Endometrial microvascular endothelial cells (primary cell): ENCODE data around the gene KIAA0825. TPM values are rescaled to one million over a fixed set of nuclear protein-coding genes. Genes with fewer than 3 reads are reported as not detected.
"Not testable (repeated sequence)": the region's sequence is repeated elsewhere in the genome, so short reads cannot be mapped to it uniquely, and the experiment has no call there.

ENCODE experiments used
- in situ Hi-C: cut with HindIII; loops from 2 replicates; pipeline ENCODE4 v1.10.0; 2017; ENCODE audit warnings: low sequenced_read_pairs, low pct_unique_long_range_greater_than_20kb; ENCODE audit errors: inconsistent ontology term
- total RNA-seq: library from RNA; depleted of rRNA; stranded (reverse); fragments of >200 nt; gene quantifications from one replicate; pipeline ENCODE4 v1.2.3, GENCODE V29; 2015; ENCODE audit errors: inconsistent ontology term

Gene KIAA0825
- total RNA-seq, 1 donor from 2014 or later = 0.46 TPM

DNA sequence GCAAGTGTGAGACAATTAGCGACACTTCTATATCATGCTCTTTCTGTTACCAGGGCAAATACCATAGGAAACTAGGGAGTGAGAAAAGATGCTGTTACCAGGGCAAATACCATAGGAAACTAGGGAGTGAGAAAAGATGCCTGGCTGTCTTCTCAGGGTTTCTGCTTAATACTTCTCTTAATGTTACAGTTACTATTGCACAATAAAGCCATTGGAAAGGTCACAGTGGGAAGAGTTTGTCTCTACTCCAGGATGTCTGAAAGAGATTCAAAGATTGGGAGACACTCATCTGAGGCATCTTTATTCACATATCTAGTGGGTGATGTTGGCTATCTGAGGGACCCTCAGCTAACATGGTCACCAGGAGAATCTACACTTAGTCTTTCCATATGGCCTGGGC lies 445.3 kb downstream of the KIAA0825 start:
- in situ Hi-C loops = no loop called here

DNA sequence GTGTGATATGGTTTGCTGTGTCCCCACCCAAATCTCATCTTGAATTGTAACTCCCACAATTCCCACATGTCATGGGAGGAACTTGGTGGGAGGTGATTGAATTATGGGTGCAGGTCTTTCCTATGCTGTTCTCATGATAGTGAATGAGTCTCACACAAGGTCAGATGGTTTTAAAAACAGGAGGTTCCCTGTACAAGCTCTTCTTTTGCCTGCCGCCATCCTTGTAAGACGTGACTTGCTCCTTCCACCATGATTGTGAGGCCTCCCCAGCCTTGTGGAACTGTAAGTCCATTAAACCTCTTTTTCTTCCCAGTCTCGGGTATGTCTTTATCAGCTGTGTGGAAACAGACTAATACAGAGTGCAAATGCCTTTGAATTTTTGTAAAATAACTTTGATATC lies 447.3 kb downstream of the KIAA0825 start:
- in situ Hi-C loops = not testable (repeated sequence)

DNA sequence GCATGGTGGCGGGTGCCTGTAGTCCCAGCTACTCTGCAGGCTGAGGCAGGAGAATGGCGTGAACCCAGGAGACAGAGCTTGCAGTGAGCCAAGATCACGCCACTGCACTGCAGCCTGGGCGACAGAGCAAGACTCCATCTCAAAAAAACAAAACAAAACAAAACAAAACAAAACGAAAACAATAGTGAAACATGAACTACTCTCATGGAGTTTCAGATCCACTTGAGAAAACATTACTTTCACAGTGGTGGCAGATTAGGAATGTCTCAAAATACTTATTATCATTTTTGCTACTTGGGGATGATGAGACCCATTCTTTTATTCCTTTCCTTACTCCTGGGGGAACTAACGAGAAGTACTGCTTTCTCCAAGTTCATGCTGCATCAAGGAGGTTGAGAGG lies 448.2 kb downstream of the KIAA0825 start:
- in situ Hi-C loops = not testable (repeated sequence)

DNA sequence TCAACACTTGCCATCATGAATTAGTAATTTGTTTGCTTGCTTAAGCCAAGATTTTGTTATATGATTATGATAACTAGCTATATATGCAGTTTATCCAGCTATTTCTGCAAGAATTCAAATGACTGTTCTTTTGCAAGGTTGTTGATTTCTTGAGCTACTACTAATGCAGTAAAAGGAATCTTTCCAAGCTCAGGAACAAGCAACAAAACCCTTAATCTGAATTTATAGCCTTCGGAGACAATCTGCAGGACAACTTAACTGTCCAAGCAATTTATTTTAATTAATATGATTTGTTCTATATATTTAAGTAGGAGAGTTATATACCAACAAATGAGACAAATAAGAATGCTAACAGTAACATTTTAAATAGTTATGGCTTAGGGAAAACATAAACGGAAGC lies 450.3 kb downstream of the KIAA0825 start:
- in situ Hi-C loops = no loop called here

DNA sequence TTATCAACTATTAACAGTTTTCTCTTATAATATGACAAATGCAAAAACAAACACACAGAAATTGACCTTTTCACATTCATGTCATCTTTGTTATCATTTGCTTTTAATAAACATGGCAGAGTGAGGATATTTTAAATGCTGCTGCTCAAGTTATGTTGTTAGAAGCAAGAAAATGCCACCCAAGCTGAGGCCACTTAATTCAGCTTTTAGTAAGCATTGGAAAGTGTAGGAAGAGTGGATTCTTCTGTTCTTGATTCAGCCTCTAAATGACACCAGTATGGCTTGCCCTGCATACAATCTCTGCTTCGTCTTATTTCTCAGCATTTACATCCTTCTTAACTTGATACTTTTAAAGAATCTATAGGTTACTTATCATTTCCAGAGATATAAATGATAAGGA lies 456.6 kb downstream of the KIAA0825 start:
- in situ Hi-C loops = no loop called here

DNA sequence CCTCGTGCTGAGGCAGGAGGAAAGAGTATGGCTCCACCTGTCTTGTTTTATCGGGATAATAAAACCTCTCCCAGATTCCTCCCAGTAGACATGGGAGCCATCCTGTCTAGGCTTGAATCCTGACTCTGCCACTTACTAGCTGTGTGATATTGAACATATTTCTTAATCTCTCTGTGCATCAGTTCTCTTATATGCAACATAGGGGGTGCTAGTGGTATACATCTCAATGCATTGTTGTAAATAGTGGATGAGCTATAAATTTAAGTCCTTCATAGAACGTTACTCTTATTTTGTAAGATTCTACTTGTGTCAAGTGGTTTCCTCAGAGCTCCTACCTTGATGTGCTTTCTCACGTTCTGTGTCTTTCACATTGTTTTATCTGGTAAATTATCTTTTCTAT lies 459.3 kb downstream of the KIAA0825 start:
- in situ Hi-C loops = no loop called here

DNA sequence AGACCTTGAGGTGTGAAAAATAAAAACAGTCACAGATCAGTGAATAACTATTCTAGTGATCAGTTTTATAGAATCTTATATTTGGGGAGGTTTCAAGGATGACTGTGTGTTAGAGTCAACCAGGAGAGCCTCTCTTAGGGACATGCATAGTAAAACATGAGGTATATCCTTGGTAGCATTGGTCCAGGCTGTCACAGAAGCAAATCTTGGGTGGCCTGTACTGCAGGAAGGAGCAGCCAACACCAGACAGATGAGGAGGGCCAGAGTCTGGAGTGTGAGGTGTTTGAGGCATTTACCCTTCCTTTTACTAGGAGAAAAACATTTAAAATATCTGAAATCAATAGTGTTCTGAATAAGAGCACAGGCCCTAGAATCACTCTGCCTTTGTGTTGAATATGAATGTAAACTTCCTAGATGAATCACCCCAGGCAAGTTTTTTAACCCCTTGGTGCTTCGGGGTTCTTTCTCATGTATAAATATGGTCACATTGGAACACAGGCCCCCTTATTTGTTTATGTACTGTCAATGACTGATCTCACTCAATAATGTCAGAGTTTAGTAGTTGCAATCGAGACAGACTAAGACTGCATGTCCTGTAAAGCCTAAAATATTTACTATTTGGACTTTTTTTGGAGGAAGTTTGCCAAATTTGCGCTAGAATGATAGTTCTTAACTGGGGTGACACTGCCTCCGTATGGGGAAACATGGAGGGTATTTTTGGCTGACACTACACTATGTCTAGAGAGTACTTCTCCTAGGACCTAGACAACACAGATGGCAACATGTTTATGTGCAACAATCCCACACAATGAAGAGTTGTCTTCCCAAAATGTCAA lies 460.5 kb downstream of the KIAA0825 start:
- in situ Hi-C loops = no loop called here

DNA sequence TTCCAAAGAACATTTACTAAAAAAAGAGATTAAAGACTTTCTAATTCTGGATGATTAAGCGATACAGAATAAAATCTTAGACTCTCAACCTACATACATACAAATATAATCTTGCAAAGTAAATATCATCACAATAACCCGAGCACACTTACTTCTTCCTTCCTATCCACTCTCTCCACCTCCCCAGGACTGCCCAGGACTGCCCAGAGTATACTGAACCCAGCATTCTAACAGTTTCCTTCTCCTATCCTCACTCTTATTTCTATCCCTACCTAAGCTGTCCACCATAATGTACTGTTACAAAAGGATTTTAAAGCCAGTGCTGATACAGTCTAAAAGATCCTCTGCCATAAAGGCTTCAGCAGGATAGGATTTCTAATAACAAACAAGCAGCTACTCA lies 463.7 kb downstream of the KIAA0825 start:
- in situ Hi-C loops = no loop called here

DNA sequence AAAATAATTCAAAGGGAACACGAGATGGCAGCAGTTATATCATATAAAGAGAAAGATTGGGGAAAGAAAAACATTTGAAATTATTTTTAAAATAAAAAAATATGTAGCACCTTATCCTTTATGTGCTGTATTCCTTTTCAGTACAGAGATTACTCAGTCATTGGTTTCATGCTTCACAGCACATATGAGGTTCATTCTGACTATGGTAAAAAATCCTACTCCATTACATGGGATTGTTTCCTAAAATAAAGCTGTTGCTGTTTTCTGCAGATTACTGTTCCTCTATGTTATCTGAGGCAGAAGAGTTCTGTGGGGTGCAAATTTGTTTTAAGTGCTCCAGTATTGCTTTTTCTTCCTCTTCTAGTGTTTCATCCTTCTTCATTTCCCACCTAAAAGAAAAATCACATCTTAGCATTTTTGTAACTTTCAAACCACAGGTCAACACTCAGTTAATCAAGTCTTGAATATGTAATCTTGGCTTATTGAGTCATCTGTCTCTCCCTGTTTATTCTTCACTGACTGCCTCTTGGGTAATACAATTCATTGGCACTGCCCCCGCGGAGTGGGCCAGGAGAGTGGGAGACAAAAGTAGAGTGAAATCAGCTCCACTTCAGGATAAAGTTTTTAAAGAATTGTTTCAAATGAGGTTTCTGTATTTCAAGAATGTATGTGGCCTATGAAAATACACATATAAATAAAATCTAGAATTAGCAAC lies 464.5 kb downstream of the KIAA0825 start:
- in situ Hi-C loops = no loop called here

DNA sequence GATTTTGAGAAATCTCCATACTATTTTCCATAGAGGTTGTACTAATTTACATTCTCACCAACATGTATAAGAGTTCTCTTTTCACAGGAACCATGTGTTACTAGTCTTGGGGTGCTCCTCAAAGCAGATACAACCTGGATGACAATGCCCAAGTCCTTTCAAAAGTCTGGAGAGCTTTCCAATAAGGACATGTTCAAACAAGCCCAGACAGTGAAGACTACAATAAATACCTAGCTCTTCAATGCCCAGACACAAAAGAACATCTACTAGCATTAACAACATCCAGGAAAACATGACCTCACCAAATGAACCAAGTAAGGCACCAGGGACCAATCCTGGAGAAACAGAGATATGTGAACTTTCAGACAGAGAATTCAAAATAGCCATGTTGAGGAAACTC lies 474.8 kb downstream of the KIAA0825 start:
- in situ Hi-C loops = not testable (repeated sequence)

DNA sequence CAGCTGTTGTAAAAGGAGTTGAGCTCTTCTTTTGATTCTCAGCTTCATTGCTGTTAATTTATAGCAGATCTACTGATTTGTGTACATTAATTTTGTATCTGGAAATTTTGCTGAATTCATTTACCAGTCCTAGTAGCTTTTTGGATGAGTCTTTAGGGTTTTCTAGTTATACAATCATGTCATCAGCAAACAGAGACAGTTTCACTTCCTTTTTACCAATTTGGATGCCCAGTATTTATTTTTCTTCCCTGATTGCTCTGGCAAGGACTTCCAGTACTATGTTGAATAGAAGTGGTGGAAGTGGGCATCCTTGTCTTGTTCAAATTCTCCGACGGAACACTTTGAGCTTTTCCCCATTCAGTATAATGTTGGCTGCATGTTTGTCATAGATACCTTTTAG lies 478.1 kb downstream of the KIAA0825 start:
- in situ Hi-C loops = no loop called here

DNA sequence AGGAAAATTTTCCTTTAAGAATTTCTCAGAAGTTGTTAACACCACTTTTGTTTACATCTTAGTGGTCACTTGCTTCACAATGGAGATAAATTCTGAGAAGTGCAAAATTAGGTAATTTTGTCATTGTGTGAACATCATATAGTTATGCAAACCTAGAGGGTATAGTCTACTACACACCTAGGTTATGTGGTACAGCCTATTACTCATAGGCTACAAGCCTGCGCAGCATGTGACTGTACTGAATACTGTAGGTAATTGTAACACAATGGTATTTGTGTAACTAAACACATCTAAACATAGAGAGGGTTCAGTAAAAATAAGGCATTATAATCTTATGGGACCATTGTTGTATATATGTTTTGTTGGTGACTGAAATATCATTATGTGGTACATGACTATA lies 488.3 kb downstream of the KIAA0825 start:
- in situ Hi-C loops = no loop called here

DNA sequence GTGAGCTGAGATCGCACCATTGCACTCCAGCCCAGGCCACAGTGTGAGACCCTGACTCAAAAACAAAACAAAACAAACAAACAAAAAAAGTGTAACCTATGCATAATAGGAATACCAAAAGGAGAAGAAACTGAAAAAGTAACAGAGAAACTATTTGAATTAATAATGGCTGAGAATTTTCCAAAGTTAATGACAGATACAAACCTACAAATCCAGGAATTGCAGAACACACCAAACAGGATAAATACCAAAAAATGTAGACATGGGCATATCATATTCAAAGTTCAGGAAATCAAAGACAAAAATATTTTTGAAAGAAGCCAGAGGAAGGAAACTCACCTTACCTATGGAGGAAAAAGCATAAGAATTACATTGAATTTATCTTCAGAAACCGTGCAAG lies 493.3 kb downstream of the KIAA0825 start:
- in situ Hi-C loops = no loop called here

DNA sequence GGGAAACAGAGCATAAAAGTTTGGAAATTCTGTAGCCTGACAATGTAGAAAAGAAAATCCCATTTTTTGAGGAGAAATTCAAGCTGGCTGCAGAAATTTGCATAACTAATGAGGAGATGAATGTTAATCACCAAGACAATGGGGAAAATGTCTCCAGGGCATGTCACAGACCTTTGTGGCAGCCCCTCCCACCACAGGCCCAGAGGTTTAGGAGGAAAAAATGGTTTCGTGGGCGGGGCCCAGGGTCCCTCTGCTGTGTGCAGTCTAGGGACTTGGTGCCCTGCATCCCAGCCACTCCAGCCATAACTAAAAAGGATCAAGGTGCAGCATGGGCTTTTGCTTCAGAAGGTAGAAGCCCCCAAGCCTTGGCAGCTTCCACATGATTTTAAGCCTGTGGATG lies 502.1 kb downstream of the KIAA0825 start:
- in situ Hi-C loops = not testable (repeated sequence)

DNA sequence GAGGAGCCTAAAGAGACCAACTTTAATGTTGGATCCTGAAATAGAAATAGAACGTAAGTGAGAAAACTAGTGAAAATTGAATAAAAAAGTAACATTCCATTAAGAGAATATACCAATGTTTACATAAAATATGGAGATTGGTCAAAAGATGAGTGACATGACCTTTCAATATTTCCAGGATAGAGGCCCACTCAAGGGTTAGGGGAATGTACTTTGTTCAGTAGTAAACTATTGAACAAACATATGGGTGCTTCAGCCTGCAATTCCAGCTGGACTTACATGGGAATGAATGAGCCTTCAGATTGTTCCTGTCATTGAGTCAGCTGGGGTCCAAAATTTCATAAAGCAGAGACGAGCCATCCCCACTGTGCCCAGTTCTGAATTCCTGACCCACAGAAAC lies 505.3 kb downstream of the KIAA0825 start:
- in situ Hi-C loops = no loop called here

DNA sequence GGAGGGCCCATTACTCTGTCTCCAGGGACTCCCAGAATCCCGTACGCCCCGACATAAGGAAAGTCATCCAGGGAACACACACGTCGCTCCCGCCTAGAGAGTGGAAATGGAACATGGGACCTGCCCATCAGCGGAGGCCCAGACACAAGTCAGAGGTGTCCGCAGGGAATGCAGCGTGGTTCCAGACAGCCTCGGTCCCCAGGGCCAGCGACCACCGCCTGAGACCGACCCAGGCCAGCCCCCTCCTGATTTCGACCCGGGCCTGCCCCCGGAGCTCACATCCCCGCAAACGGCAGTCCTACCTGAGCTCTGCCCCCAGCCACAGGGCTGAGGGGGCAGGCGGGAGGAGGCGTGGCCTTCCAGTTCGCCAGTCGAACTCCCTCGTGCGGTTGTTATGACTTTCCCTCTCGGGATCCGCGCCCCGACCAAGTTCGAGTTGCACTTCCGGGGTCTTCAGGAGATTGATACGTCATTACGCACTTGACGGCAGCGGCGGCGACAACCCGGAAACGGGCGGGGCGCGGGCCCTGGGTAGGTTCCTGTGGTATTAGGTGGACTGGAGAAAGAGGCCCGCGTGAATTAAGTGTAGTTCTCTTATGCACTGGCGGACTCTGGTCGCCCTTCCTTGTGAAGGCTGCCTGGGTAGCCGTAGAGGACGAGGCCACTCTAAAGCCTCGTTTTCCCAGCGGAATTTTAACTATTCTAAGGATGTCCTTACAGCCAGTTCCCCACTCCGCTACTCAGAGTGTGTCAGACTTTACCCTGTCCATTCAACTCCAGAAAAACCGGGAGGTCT lies 507.0 kb downstream of the KIAA0825 start:
- in situ Hi-C loops = no loop called here

DNA sequence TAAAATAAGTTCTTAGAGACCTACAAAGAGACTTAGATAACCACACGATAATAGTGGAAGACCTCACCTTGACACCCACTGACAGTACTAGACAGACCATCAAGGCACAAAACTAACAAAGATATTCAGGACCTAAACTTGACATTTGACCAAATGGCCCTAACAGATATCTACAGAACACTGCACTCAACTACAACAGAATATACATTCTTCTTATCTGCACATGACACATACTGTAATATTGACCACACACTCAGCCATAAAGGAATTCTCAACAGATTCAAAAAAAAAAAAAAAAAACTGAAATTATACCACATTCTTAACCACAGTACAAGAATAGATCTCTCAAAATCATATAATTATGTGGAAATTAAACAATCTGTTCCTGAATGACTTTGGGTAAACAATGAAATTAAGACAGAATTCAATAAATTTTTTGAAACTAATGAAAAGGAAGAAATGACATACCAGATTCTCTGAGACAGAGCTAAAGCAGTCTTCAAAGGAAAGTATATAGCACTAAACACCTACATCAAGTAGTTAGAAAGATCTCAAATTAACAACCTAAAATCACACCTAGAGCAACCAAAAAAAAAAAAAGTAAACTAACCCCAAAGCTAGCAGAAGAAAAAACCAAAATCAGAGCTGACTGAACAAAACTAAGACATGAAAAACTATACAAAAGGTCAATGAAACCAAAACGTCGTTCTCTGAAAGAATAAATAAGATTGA lies 514.7 kb downstream of the KIAA0825 start:
- in situ Hi-C loops = no loop called here
